GM18867 (cell line): ENCODE results near the gene STAP1.
A peak's percentile ranks its signal among the peaks of the same experiment; 100 is the strongest.

Source experiments
- ATAC-seq: cut with Tn5 transposase; IDR thresholded peaks from one replicate; pipeline ENCODE4 v1.9.1; 2021; ENCODE audit warnings: mild to moderate bottlenecking, moderate library complexity; ENCODE audit not compliant: unreplicated experiment

Gene STAP1

DNA sequence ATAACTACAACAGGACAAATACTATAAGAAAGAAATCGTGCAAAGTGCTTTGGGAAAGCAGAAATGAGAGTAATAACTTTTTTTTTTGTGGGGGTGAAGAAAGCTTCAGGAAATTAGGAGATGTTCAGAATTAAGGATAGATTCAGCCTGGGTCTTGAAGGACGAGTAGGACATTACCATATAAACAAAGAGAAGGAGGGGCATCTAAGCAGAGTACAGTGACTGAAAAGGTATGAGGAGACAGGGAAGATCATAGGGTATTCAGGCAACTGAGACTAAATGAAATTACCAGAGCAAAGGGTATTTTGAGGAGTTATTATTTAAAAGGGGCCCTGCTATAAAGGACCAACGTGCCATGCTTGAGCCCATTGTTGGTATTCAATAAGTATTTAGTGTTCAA, 3.1 kb upstream of the STAP1 start:
- ATAC-seq, result no peak

- no peak for ATAC-seq
These were observed 2.1 kb upstream of the STAP1 start for GRCh38 chr4:67556436-67556835.

- ATAC-seq, result no peak
These were observed 6.8 kb downstream of the STAP1 start for GRCh38 chr4:67565284-67565683.

DNA sequence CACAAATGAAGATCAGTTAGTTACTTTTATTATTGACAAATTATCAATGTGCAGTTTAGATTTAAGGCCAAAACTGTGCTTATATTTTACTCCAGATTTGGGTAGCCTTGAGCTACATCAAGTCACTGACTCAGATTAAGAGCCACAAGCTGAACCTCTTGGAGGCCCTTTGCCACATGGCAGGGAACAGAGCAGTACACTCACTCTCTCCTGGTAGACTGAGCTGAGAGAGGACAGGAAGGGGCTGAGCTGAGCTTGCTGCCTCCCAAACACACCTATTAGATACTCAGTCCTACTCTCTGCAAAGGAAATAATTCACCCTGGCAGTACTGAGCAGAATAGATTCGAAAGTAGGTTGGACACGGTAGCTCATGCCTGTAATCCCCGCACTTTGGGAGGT, 7.8 kb downstream of the STAP1 start:
- no peak for ATAC-seq

DNA sequence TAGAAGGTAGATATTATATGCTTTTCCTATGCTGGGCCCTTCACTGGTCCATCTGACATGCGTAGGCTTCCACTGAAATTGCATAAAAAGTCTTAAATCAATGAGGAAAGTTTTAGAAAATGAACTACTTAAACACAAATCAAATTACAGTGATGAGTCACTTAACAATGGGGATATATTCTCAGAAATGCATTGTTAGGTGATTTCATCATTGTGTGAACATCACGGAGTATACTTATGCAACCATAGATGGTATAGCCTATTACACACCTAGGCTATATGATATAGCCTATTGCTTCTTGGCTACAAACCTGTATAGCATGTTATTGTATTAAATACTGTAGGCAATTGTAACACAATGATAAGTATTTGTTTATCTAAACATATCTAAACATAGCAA, 10.3 kb downstream of the STAP1 start:
- ATAC-seq, result no peak

DNA sequence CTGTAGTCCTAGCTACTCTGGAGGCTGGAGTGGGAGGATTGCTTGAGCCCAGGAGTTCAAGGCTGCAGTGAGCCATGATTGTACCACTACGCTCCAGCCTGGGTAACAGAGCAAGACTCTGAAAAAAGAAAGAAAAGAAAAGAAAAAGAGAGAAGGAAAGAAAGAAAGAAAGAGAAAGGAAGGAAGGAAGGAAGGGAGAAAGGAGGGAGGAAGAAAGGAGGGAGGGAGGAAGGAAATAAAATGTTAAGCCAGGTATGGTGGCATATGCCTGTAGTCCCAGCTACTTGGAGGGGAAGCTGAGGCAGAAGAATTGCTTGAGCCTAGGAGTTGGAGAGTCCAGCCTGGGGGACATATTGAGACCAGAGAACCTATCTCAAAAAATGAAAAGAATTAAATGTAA, 12.0 kb downstream of the STAP1 start:
- no peak for ATAC-seq

DNA sequence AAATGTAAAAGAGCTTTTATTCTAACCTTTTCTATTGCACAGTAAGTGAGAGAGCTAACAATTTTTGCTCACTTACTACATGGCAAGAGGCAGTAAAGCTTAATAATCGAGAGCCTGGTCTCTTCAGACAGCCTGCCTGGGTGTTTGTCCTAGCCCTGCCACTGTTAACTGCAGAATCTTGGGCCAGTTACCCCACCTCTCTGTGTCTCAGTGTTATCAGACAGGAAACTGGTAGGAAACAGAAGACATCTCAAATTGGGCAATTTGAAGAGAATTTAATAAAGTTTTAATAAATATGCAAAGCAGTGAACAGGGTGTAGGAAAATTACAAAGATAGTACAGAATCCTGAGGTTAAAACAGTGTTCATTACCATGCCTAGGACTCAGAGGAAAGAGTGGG, 13.4 kb downstream of the STAP1 start:
- no peak for ATAC-seq

DNA sequence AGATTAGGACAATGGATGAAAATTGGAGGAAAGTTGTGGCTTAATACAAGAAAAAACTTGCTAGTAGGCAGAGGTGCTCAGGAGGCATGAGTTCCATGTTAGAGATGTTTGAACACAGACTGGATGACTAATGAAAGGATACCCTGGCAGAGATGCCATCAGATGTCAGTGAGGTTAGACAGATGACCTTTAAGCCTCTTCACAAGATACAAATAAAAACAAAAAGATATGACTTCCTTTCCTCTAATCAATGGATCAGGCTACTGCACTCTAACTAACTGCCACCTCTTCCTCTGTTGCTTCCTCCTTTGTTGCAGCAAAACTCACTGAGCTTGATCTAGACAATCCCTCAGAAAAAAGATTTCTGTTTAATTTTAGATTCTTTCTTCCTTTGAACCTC, 14.7 kb downstream of the STAP1 start:
- ATAC-seq, result no peak

DNA sequence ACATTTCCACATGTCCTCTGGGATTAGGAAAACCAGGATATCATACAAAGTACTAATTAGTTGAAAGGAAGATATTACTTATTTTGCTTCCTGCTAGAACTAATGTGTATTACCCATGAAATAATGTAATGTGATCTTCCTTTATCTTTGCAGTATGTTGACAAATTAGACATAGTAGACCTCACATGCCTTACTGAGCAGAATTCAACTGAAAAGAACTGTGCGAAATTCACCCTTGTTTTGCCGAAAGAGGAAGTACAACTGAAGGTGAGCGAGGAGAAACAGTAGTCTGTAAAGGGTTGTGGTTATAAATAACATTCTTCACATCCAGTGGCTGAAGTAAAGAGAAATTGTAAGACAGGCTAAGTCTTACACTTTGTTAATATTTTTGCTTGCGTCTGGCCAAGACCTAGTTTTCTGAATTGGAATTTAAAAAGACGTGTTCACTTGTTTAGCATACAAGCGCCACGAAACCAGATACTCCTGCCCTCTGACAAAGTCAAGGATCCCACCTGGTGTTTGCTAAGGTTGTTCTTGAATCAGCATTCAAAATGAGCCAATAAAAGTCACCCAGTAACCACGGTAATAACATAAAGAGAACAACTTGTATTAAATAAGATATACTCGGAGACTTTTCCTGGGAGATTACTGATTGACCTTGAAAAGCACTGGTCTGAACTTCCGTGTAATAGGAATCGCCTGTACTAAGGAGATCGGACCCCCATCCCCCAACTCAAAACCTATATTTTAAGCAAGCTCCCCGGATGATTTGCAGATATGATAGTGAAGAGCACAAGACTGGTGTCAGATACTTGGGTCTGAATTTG, 16.9 kb downstream of the STAP1 start:
- peak; percentile 93 for ATAC-seq

- ATAC-seq, result no peak
These were observed 17.5 kb downstream of the STAP1 start for GRCh38 chr4:67576059-67576466.

- peak; percentile 59 for ATAC-seq
These were observed 18.0 kb downstream of the STAP1 start for GRCh38 chr4:67576538-67576937.

DNA sequence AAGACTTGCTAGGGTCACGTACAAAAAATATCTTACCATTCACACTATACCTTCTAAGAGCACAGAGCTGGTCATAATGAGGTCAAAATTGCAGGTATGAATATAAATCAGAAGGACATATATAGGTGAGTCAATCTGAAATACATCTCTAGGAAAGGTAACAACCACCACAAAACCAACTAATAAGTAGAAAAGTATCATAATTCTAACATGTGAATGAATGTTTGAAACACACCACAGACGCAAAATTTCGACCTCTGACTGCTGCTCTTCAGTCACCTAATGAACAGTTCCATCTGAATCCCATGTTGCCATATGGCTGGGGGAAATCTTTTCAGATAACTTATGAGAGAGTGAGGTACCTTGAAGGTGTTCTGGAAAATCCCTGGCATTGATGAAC, 22.1 kb downstream of the STAP1 start:
- ATAC-seq, result no peak

GRCh38 chr4:67581208-67581857, 22.8 kb downstream of the STAP1 start:
- no peak for ATAC-seq

DNA sequence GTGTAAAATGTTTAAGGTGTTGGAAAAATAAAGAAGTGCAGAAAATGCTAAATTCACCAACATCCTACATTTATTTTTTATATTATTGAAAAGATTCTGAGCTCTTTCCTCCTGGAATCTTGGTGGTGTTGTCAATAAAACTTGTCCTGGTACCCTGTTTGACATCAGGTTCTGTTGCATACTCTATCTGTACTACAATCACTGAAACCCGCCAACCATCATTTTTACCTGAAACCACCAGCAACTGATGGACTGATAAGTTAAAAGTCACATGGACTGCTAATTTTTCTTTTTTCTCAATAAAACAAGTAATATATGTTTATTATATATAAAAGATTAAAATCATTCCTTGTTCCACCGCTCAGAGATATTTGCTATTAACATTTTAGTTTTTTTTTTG, 23.4 kb downstream of the STAP1 start:
- no peak for ATAC-seq

DNA sequence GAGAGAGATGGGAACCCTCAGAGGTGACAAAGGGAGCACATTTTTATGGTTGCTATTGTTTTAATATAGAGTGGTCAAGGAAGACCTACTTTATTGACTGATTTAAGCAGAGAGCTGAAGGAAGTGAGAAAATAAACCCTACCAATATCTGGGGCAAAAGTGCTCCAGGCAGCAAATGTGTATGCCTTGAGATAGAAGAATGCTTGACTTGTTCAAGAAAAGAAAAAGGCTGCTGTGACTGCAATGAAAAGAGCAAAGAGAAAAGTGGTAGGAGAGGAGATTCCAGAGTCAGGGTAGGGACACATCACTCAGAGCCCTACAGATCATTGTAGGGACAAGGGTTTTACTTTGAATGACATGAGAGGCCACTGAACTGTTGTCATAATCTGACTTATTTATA, 26.0 kb downstream of the STAP1 start:
- no peak for ATAC-seq

- no peak for ATAC-seq
These were observed 28.6 kb downstream of the STAP1 start for GRCh38 chr4:67587156-67587555.

- no peak for ATAC-seq
These were observed 35.2 kb downstream of the STAP1 start for GRCh38 chr4:67593741-67594175.

- ATAC-seq, result no peak
These were observed 44.9 kb downstream of the STAP1 start for GRCh38 chr4:67603310-67604028.

DNA sequence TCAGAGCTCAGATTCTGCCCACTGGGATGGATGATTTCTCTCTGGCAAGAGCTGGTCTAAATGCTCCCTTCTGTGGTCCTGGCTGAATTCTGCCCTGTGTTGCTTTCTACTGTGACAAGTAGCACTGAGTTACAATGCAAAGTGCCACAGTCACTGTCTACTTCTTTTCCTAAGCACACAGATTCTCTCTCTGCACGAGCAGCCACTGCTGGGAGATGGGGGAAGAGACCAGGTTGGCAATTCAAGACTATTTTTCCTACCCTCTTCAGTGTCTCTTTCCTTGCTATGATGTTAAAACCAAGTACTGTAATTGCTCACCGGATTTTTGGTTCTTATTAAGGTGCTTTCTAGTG, 45.5 kb downstream of the STAP1 start:
- ATAC-seq, result no peak

DNA sequence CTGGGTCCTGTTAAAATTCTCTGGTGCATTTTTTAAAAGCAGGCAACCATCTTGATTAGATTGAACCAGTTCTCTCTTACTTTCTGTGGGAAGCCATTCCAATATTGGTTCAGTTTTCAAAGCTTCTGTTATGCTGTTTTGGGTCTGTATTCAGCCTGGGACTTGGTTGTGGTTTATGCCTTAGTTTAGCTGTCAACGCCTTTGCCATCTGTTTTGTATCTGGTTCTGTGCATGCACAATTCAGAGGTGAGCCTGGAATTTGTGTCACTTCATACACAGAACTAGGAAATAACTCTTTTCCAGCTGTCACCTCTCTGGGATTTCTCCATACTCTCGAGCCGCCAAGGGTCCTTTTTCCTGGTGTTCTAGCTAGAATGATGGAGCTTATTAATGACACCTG, 46.2 kb downstream of the STAP1 start:
- no peak for ATAC-seq

GRCh38 chr4:67608027-67608426, 49.5 kb downstream of the STAP1 start:
- ATAC-seq, result no peak

- ATAC-seq, result no peak
These were observed 55.7 kb downstream of the STAP1 start for GRCh38 chr4:67614186-67614585.
